ENCODE measurements around the gene ZFYVE9.

GRCh38 chr1:52233463-52233862 lies 91.6 kb downstream of the ZFYVE9 start:
- TF ChIP-seq CTCF (IDR thresholded peaks at IDR 0.05) (no peak), POLR2A (IDR thresholded peaks at IDR 0.05) (no peak), POLR2AphosphoS5 (IDR thresholded peaks at IDR 0.05) (no peak), EP300 (IDR thresholded peaks at IDR 0.05) (no peak)

Data from suprapubic skin (tissue), 4 donors.